NCI-H146 treated with DMSO at 0.1 percent for 48 hours (cell line): ENCODE data around the gene RS1.

ENCODE experiments used
- DNase-seq: peaks from one replicate; lab custom pipeline; 2025; ENCODE audit not compliant: unreplicated experiment; lab: John Stamatoyannopoulos, UW

Gene RS1

GRCh38 chrX:18672008-18672407, at the start of gene RS1:
TSS of gene RS1 (minus strand) at chrX:18672108. CDS start at chrX:18672068, 40 bp downstream.
- no peak for DNase-seq

- DNase-seq = no peak
Observed at GRCh38 chrX:18719852-18720251, 47.9 kb upstream of the RS1 start.

- no peak for DNase-seq
Observed at GRCh38 chrX:18714910-18715309, 43.0 kb upstream of the RS1 start.

GRCh38 chrX:18709833-18710232, 37.9 kb upstream of the RS1 start:
- DNase-seq = no peak

GRCh38 chrX:18707426-18708049, 35.6 kb upstream of the RS1 start, which contains the start of gene PPEF1:
TSS of gene PPEF1 (plus strand) at chrX:18707645. CDS start at chrX:18707781, 136 bp downstream.
- DNase-seq = no peak

GRCh38 chrX:18702362-18703195, 30.7 kb upstream of the RS1 start:
- DNase-seq = no peak

- no peak for DNase-seq
Observed at GRCh38 chrX:18701621-18702361, 29.9 kb upstream of the RS1 start.

- no peak for DNase-seq
Observed at GRCh38 chrX:18698737-18699650, 27.1 kb upstream of the RS1 start.

- no peak for DNase-seq
Observed at GRCh38 chrX:18696653-18697052, 24.7 kb upstream of the RS1 start.

GRCh38 chrX:18692541-18692940, 20.6 kb upstream of the RS1 start:
- DNase-seq = no peak

GRCh38 chrX:18691431-18691830, 19.5 kb upstream of the RS1 start:
- no peak for DNase-seq

- no peak for DNase-seq
Observed at GRCh38 chrX:18687856-18688495, 16.1 kb upstream of the RS1 start.

GRCh38 chrX:18682979-18683387, 11.1 kb upstream of the RS1 start:
- DNase-seq = no peak

GRCh38 chrX:18681996-18682395, 10.1 kb upstream of the RS1 start:
- DNase-seq = no peak

- DNase-seq = no peak
Observed at GRCh38 chrX:18677161-18677869, 5.4 kb upstream of the RS1 start.

- no peak for DNase-seq
Observed at GRCh38 chrX:18676470-18676869, 4.6 kb upstream of the RS1 start.

- DNase-seq = no peak
Observed at GRCh38 chrX:18676050-18676449, 4.1 kb upstream of the RS1 start.

- DNase-seq = peak; percentile 24
Observed at GRCh38 chrX:18674788-18675735, 3.2 kb upstream of the RS1 start.

GRCh38 chrX:18674417-18674787, 2.5 kb upstream of the RS1 start:
- no peak for DNase-seq
